Measurements from ENCODE around the gene HSD17B8. TPM values are rescaled to one million over a fixed set of nuclear protein-coding genes. Genes with fewer than 3 reads are reported as not detected.

Gene HSD17B8
- total RNA-seq, 2 donors from 2014 or later = 3.3 to 6.2 TPM

Other genes with a start within 250 kb of the HSD17B8 start
- gene BRD2, start 236.1 kb upstream of the HSD17B8 start, total RNA-seq = 100 to 1,000 TPM; 347 to 352 TPM
- gene HLA-DOA, start 195.1 kb upstream of the HSD17B8 start, total RNA-seq = 10 to 100 TPM in 1 of 2 donors, under 1 TPM in 1; 0.86 to 22.1 TPM
- 100 to 1,000 TPM in 1 of 2 donors, 10 to 100 TPM in 1; 33.8 to 145 TPM for gene HLA-DPA1, start 131.0 kb upstream of the HSD17B8 start, total RNA-seq
- 10 to 100 TPM; 14.7 to 93.6 TPM for gene HLA-DPB1, start 128.7 kb upstream of the HSD17B8 start, total RNA-seq
- 1 to 10 TPM; 1.1 to 1.3 TPM for gene COL11A2, start 12.2 kb upstream of the HSD17B8 start, total RNA-seq
- gene RXRB, start 4.0 kb upstream of the HSD17B8 start, total RNA-seq = 10 to 100 TPM; 43.9 to 50.4 TPM
- gene SLC39A7, start 3.8 kb upstream of the HSD17B8 start, total RNA-seq = 100 to 1,000 TPM in 1 of 2 donors, 10 to 100 TPM in 1; 91.5 to 102 TPM
- gene RING1, start 3.8 kb downstream of the HSD17B8 start, total RNA-seq = 10 to 100 TPM; 31.1 to 35.5 TPM
- gene VPS52, start 67.2 kb downstream of the HSD17B8 start, total RNA-seq = 10 to 100 TPM; 48.6 to 76.5 TPM
- 1,000 to 10,000 TPM; 1,431 to 1,446 TPM for gene RPS18, start 67.4 kb downstream of the HSD17B8 start, total RNA-seq
- gene B3GALT4, start 72.5 kb downstream of the HSD17B8 start, total RNA-seq = 10 to 100 TPM; 10.1 to 11.2 TPM
- gene WDR46, start 84.6 kb downstream of the HSD17B8 start, total RNA-seq = 100 to 1,000 TPM in 1 of 2 donors, 10 to 100 TPM in 1; 81.8 to 148 TPM
- 10 to 100 TPM; 72.0 to 76.8 TPM for gene PFDN6, start 84.9 kb downstream of the HSD17B8 start, total RNA-seq
- gene RGL2, start 94.3 kb downstream of the HSD17B8 start, total RNA-seq = 10 to 100 TPM; 38.1 to 51.4 TPM
- gene TAPBP, start 109.4 kb downstream of the HSD17B8 start, total RNA-seq = 100 to 1,000 TPM; 243 to 346 TPM
- gene ZBTB22, start 113.1 kb downstream of the HSD17B8 start, total RNA-seq = 10 to 100 TPM in 1 of 2 donors, 1 to 10 TPM in 1; 6.9 to 13.2 TPM
- gene DAXX, start 118.3 kb downstream of the HSD17B8 start, total RNA-seq = 10 to 100 TPM; 80.5 to 99.5 TPM
- 100 to 1,000 TPM in 1 of 2 donors, 10 to 100 TPM in 1; 52.9 to 115 TPM for gene KIFC1, start 187.2 kb downstream of the HSD17B8 start, total RNA-seq
- 10 to 100 TPM; 46.5 to 66.6 TPM for gene PHF1, start 206.4 kb downstream of the HSD17B8 start, total RNA-seq
- 100 to 1,000 TPM; 106 to 156 TPM for gene CUTA, start 213.5 kb downstream of the HSD17B8 start, total RNA-seq
- 10 to 100 TPM; 17.7 to 77.0 TPM for gene SYNGAP1, start 215.4 kb downstream of the HSD17B8 start, total RNA-seq
- gene ZBTB9, start 249.9 kb downstream of the HSD17B8 start, total RNA-seq = 10 to 100 TPM; 10.9 to 25.4 TPM